Activated T-cell treated with anti-CD3 and anti-CD28 coated beads for 1 hour (primary cell): ENCODE measurements around the gene DNAJC11.
"Not testable (repeated sequence)": the region's sequence is repeated elsewhere in the genome, so short reads cannot be mapped to it uniquely, and the experiment has no call there.

Experiments used
- DNase-seq: peaks from one replicate; pipeline ENCODE4 v3.0.0-alpha.2; 2020; ENCODE audit warnings: low read depth

DNAJC11 gene

DNA sequence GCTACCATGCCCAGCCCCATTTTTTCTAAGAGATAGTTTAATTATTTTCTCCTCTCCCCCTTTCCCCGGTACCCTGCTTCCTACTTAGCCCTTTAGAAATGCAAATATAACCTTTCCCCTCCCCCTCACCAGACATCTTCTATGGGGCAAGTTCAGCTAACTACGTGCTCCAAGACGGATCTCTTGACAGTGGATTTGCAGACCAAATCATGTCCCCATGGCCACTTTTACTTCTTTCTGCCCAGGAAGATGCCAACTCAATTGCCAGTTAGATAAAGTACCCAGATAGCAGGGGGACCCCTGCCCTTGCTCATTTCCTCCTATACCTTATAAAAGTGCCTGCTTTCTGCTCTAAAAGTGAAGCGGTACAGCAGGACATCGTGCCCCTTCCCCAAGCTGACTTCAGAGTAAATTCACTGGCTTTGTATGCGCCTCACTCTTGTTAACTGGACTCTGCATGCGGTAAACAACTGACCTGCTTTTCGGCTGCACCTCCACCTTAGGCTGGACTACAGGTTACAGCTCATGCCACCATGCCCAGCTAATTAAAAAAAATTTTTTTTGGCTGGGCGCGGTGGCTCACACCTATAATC lies 7.4 kb downstream of the DNAJC11 start:
- DNase-seq = no peak

DNA sequence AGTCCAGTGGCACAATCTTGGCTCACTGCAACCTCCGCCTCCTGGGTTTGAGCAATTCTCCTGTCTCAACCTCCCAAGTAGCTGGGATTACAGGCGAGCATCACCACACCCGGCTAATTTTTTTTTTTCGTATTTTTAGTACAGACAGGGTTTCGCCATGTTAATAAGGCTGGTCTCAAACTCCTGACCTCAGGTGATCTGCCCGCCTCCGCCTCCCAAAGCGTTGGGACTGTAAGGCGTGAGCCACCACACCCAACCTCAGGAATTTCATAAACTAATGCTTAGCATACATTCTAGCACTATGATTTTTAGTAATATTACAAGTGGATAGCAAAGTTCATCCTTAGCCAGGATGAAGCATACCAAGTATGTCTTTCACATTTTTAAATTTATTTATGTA lies 8.7 kb downstream of the DNAJC11 start:
- no peak for DNase-seq

DNA sequence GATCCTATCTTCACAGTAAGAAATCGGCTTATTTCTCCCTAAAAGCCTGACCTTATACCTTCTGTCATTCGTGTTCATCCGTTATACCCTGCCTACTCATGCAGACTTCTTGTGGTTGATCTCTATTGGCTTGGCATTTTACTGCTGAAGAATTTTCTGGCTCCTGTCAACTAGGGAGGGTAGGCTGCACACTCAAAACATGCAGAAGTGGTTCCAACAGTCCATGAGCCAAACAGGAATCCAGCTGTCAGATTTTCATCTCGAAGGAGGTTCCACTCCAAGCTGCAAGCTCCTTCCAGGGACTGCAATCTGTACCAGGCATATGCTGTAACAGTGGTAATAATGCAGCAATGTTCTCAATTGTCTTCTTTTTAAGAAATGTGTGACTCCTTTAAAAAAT lies 10.1 kb downstream of the DNAJC11 start:
- DNase-seq = no peak

DNA sequence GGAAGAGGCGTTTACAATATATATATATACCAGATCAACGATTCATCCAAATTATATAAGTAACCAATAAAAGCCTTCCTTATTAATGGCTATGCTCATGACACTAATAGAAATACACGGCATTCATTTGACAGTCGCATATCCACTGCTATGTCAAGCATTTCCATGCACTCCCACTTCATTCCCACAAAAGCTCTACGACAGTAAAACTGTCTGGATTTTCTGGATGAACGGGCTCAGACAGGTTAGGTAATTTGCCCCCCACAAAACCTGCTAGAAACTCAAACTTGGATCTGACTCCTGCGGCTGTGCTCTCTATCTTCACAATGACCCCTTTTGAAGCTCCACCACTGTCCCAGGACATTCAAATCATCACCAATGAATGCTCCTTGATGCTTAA lies 11.4 kb downstream of the DNAJC11 start:
- no peak for DNase-seq

- no peak for DNase-seq
Measured at GRCh38 chr1:6688757-6689156, 12.9 kb downstream of the DNAJC11 start.

- no peak for DNase-seq
Measured at GRCh38 chr1:6688001-6688400, 13.6 kb downstream of the DNAJC11 start.

DNA sequence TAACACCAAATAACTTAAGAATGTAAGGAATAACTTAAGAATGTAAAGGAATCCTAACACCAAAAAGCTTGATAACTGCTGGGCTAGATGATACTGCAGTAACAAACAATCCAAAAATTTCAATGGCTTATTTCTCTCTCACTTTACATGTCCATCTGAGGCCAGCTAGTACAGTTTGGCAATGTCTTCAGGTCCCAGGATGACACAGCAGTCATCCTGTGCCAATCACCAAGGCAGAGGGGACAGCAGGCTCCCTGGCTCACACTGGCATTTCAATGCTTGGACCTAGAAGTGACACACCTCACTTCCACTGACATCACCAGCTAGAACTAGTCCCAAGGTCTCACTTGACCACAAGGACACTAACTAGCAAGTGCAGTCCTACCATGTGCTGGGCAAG lies 15.3 kb downstream of the DNAJC11 start:
- no peak for DNase-seq

DNA sequence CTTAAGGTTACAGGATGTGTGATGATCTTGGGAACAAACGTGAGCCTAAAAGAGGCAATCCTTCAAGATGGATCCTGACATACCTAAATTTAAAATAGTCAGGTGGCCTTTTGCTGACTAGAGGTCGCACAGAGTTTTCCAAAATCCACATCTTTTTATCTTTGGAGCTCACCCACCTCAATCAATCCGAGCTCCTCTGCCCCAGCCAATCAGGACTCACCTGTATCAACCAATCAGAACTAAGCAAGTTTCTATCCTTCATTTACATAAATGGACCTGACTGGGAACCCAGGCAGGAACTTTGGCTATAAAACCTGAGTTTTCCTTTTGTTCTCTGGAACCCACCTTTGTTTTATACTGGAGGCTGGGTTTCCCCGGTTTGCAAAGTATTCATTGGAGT lies 16.2 kb downstream of the DNAJC11 start:
- DNase-seq = no peak

GRCh38 chr1:6683434-6683833 lies 18.2 kb downstream of the DNAJC11 start:
- no peak for DNase-seq

- no peak for DNase-seq
Measured at GRCh38 chr1:6675941-6676340, 25.7 kb downstream of the DNAJC11 start.

- DNase-seq = no peak
Measured at GRCh38 chr1:6674771-6675170, 26.8 kb downstream of the DNAJC11 start.

DNA sequence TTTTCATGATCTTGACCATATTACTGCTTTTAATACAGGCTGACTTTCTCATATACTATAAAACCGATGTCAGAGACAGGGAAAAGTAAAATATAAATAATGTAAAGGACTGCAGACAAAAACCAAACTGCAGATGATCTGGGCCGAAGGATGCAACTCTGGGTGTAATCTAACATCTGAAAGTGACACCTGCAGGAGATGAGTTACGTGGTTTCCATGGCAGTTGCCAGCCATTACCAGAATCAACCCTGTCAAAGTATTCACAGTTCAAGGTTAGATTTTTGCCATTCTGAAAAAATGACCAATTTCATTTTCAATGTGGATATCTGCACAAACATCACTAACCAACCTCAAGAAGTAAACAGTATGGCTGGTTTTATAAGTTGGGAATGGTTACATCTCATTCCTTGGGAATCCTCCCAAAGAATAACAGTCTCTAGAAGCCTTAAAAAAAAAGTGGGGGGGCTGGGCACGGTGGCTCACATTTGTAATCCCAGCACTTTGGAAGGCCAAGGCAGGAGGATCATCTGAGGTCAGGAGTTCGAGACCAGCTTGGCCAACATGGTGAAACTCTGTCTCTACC lies 27.7 kb downstream of the DNAJC11 start:
- DNase-seq = no peak

DNA sequence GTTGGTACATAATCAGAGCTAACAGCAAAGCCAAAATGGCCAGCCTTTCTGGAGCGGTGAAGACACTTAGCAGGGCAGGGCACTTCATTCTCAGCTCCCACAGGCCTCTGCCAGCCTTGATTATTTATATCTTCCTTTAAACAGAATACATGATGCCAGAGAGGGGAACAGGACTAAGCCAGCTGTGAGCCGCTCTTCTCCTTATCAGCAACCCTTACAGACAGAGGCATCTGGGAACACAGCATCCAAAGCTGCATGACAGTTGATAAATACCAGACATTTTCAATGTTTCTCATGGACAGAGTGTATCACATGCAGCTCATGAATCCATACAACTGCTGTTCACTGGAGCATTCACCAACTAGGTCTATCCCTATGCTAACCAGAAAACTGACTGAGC lies 29.1 kb downstream of the DNAJC11 start:
- DNase-seq = no peak

DNA sequence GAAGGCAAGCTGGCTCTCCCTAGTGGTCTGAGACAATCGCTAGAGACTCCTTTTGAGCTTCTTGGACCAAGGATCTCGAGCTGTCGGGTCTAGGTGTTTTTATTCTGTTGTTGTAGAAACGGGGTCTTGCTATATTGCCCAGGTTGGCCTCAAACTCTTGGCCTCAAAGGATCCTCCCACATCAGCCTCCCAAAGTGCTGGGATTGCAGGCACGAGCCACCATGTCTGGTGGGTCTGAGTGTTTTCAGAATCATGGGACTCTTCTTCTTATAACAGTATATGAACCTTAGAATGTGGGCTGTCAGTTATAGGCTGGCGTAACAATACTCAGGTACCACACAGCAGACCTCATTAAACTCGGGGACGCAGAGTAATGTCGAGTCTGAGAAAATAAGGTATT lies 33.1 kb downstream of the DNAJC11 start:
- DNase-seq = no peak

- DNase-seq = no peak
Measured at GRCh38 chr1:6667139-6667538, 34.5 kb downstream of the DNAJC11 start.

DNA sequence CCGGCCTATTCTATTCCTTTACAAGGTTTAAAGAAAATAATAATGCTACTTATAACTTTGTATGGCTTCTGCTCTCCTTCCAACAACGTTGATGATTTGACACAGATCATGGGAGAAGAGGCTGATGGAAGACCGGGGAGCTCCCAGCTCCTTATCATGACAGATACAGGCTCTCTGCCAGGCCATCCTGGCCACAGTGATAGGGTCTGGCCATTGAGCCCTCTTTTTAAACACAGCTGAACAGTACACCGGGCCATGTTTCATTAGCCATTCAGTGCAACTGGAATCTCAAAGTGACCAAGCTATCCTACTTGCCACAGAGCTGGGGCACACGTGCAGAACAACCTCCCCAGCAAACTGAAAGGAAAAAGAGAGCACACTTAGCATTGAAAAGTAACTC lies 34.9 kb downstream of the DNAJC11 start:
- DNase-seq = no peak

DNA sequence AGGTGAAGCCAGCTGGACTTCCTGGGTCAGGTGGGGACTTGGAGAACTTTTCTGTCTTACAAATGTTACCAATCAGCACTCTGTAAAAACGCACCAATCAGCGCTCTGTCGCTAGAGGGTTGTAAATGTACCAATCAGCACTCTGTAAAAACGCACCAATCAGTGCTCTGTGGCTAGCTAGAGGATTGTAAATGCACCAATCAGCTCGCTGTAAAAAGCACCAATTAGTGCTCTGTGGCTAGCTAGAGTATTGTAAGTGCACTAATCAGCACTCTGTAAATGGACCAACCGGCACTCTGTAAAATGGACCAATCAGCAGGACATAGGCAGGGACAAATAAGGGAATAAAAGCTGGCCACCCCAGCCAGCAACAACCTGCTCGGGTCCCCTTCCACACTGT lies 39.1 kb downstream of the DNAJC11 start:
- DNase-seq = not testable (repeated sequence)

DNA sequence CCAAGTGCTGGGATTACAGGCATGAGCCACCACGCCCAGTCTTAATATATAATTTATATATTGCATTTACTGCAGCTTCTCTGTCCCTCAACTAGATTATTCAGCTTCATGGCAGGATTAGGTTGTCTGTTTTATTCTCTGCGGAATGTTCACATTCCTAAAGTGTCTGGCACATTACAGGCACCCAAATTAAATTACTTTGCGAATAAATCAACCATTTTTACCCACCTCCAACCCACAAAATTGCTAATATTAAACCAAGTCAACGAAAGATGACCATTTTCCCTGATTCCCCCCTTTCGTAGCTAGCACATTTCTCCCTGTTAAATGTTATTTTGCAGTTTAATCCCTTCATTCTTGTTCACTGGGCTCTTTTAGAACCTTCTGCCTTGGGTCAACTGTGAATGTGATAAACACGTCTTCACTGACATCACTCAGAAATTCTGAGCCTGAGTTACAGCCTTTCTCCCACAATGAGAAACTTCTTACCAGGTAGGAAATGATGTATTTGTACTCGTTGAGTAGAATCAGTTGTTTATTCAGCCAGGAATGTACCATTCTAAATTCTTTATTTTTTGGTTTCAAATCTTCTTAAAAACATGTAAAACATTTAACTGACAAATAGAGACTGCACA lies 41.1 kb downstream of the DNAJC11 start:
- no peak for DNase-seq

DNA sequence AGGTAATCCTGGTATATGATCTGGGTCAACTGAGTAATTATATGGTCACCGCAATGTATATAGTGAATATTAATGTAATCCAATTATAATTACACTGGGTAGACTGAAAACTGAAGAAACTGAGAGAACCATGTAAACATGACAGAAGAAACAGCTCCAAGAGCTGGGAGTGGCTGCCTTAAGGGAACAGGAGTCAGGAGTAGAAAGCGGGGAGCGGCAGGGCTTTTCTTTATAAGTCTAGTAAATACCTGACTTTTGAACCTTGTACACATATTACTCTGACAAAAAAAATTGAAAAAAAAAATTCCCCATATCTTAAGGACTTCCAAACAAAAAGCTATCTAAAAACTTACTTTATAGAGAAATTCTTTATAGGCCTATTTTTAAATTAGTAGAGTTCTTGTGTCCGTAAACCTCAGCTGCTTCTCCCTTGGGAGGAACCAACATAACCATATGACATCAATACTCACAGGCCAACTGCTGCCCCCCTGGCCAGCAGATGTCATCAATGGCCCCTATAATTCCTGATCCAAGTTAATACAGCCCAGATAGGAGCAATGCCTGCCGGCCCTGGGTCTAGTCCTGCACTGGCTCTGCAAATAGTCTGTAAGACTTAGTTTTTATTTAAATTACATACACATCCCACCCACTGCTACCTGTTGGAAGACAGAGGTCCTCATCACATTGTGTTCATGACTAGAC lies 43.1 kb downstream of the DNAJC11 start:
- DNase-seq = no peak

GRCh38 chr1:6657138-6657537 lies 44.5 kb downstream of the DNAJC11 start:
- DNase-seq = no peak

GRCh38 chr1:6653436-6654290 lies 48.0 kb downstream of the DNAJC11 start:
- DNase-seq = no peak

- no peak for DNase-seq
Measured at GRCh38 chr1:6652986-6653385, 48.6 kb downstream of the DNAJC11 start.
